ENCODE results near the gene DPH7.
A peak's percentile ranks its signal among the peaks of the same experiment; 100 is the strongest.

DPH7 gene

GRCh38 chr9:137588311-137588710 lies 9.6 kb upstream of the DPH7 start:
- Histone ChIP-seq H3K4me1 (ENCODE audit: control insufficient read depth, low read depth, low read length) (no peaks in the 10 kb centered on the region), H3K9ac (ENCODE audit: low read length) (no peak overlapping the region), H2BK5ac (ENCODE audit: low read length) (no peak overlapping the region), H3K79me1 (ENCODE audit: low read length) (peaks cover 17% of the 10 kb centered on the region), H3K18ac (ENCODE audit: low read length) (no peak overlapping the region), H3K27me3 (ENCODE audit: insufficient read depth, low read length, poor library complexity) (no peaks in the 10 kb centered on the region), H4K8ac (ENCODE audit: low read depth, low read length) (no peak overlapping the region), H2BK120ac (ENCODE audit: low read depth, low read length) (no peak overlapping the region), H3K79me2 (ENCODE audit: control insufficient read depth, insufficient read depth, low read length) (peaks cover 12% of the 10 kb centered on the region), H4K5ac (ENCODE audit: low read length) (no peak overlapping the region), H3K4me2 (ENCODE audit: low read length) (no peak overlapping the region), H3K4me3 (ENCODE audit: low read length) (no peak overlapping the region), H3K27ac (ENCODE audit: low read depth, low read length) (no peak overlapping the region), H2BK15ac (replicated peaks; ENCODE audit: low read depth) (no peak overlapping the region), H3K36me3 (ENCODE audit: control insufficient read depth, insufficient read depth, low read length) (peaks cover 15% of the 10 kb centered on the region), H3K4ac (ENCODE audit: low read depth, low read length) (no peak overlapping the region), H3K23ac (ENCODE audit: low read length) (no peak overlapping the region), H3K56ac (ENCODE audit: low read length) (no peak overlapping the region), H2AK5ac (ENCODE audit: low read length) (no peak overlapping the region)
- WGBS (ENCODE audit: extremely low coverage, insufficient coverage, low lambda C conversion rate) = no CpG with 5 or more reads among the region's 13 CpGs
- no peak for DNase-seq

- Histone ChIP-seq H3K4me1 (ENCODE audit: control insufficient read depth, low read depth, low read length) (no peaks in the 10 kb centered on the region), H2BK120ac (ENCODE audit: low read depth, low read length) (no peak overlapping the region), H2BK15ac (replicated peaks; ENCODE audit: low read depth) (no peak overlapping the region), H2BK5ac (ENCODE audit: low read length) (no peak overlapping the region), H3K4ac (ENCODE audit: low read depth, low read length) (no peak overlapping the region), H3K27ac (ENCODE audit: low read depth, low read length) (no peak overlapping the region), H3K79me2 (ENCODE audit: control insufficient read depth, insufficient read depth, low read length) (peaks cover 12% of the 10 kb centered on the region), H3K4me2 (ENCODE audit: low read length) (no peak overlapping the region), H3K36me3 (ENCODE audit: control insufficient read depth, insufficient read depth, low read length) (peaks cover 23% of the 10 kb centered on the region), H4K8ac (ENCODE audit: low read depth, low read length) (no peak overlapping the region), H3K4me3 (ENCODE audit: low read length) (no peak overlapping the region), H3K56ac (ENCODE audit: low read length) (no peak overlapping the region), H3K79me1 (ENCODE audit: low read length) (peaks cover 19% of the 10 kb centered on the region), H4K5ac (ENCODE audit: low read length) (no peak overlapping the region), H3K27me3 (ENCODE audit: insufficient read depth, low read length, poor library complexity) (no peaks in the 10 kb centered on the region), H2AK5ac (ENCODE audit: low read length) (no peak overlapping the region), H3K9ac (ENCODE audit: low read length) (no peak overlapping the region), H3K18ac (ENCODE audit: low read length) (no peak overlapping the region), H3K23ac (ENCODE audit: low read length) (no peak overlapping the region)
- no peak for DNase-seq
- no CpG with 5 or more reads among the region's 14 CpGs for WGBS (ENCODE audit: extremely low coverage, insufficient coverage, low lambda C conversion rate)
Measured at GRCh38 chr9:137586854-137587253, 8.1 kb upstream of the DPH7 start.

- no peak overlapping the region for H2AK5ac ChIP-seq (ENCODE audit: low read length)
- peaks cover 5% of the 10 kb centered on the region for H3K79me2 ChIP-seq (ENCODE audit: control insufficient read depth, insufficient read depth, low read length)
- no peak overlapping the region for H3K56ac ChIP-seq (ENCODE audit: low read length)
- no peaks in the 10 kb centered on the region for H3K27me3 ChIP-seq (ENCODE audit: insufficient read depth, low read length, poor library complexity)
- DNase-seq = no peak
- peaks cover 23% of the 10 kb centered on the region for H3K36me3 ChIP-seq (ENCODE audit: control insufficient read depth, insufficient read depth, low read length)
- no peak overlapping the region for H3K4me3 ChIP-seq (ENCODE audit: low read length)
- H3K27ac ChIP-seq (ENCODE audit: low read depth, low read length) = no peak overlapping the region
- H3K79me1 ChIP-seq (ENCODE audit: low read length) = peaks cover 12% of the 10 kb centered on the region
- no peak overlapping the region for H3K18ac ChIP-seq (ENCODE audit: low read length)
- no peak overlapping the region for H2BK15ac ChIP-seq (replicated peaks; ENCODE audit: low read depth)
- H2BK5ac ChIP-seq (ENCODE audit: low read length) = no peak overlapping the region
- no peak overlapping the region for H3K9ac ChIP-seq (ENCODE audit: low read length)
- H3K4me2 ChIP-seq (ENCODE audit: low read length) = no peak overlapping the region
- H2BK120ac ChIP-seq (ENCODE audit: low read depth, low read length) = no peak overlapping the region
- no peak overlapping the region for H4K8ac ChIP-seq (ENCODE audit: low read depth, low read length)
- H3K4me1 ChIP-seq (ENCODE audit: control insufficient read depth, low read depth, low read length) = no peaks in the 10 kb centered on the region
- no peak overlapping the region for H3K23ac ChIP-seq (ENCODE audit: low read length)
- no CpG with 5 or more reads among the region's 8 CpGs for WGBS (ENCODE audit: extremely low coverage, insufficient coverage, low lambda C conversion rate)
- H3K4ac ChIP-seq (ENCODE audit: low read depth, low read length) = no peak overlapping the region
- H4K5ac ChIP-seq (ENCODE audit: low read length) = no peak overlapping the region
Measured at GRCh38 chr9:137583957-137584356, 5.2 kb upstream of the DPH7 start.

- H3K27ac ChIP-seq (ENCODE audit: low read depth, low read length) = no peak overlapping the region
- no peak overlapping the region for H3K18ac ChIP-seq (ENCODE audit: low read length)
- WGBS (ENCODE audit: extremely low coverage, insufficient coverage, low lambda C conversion rate) = no CpG with 5 or more reads among the region's 14 CpGs
- H3K27me3 ChIP-seq (ENCODE audit: insufficient read depth, low read length, poor library complexity) = no peaks in the 10 kb centered on the region
- no peak overlapping the region for H3K9ac ChIP-seq (ENCODE audit: low read length)
- H3K79me1 ChIP-seq (ENCODE audit: low read length) = peaks cover 6% of the 10 kb centered on the region
- peaks cover under 1% of the 10 kb centered on the region for H3K79me2 ChIP-seq (ENCODE audit: control insufficient read depth, insufficient read depth, low read length)
- H2AK5ac ChIP-seq (ENCODE audit: low read length) = no peak overlapping the region
- no peaks in the 10 kb centered on the region for H3K4me1 ChIP-seq (ENCODE audit: control insufficient read depth, low read depth, low read length)
- H2BK120ac ChIP-seq (ENCODE audit: low read depth, low read length) = no peak overlapping the region
- no peak overlapping the region for H4K8ac ChIP-seq (ENCODE audit: low read depth, low read length)
- no peak overlapping the region for H3K23ac ChIP-seq (ENCODE audit: low read length)
- no peak overlapping the region for H4K5ac ChIP-seq (ENCODE audit: low read length)
- H3K4me2 ChIP-seq (ENCODE audit: low read length) = no peak overlapping the region
- no peak for DNase-seq
- no peak overlapping the region for H2BK5ac ChIP-seq (ENCODE audit: low read length)
- H2BK15ac ChIP-seq (replicated peaks; ENCODE audit: low read depth) = no peak overlapping the region
- H3K4me3 ChIP-seq (ENCODE audit: low read length) = no peak overlapping the region
- H3K36me3 ChIP-seq (ENCODE audit: control insufficient read depth, insufficient read depth, low read length) = peaks cover 20% of the 10 kb centered on the region
- no peak overlapping the region for H3K56ac ChIP-seq (ENCODE audit: low read length)
- H3K4ac ChIP-seq (ENCODE audit: low read depth, low read length) = no peak overlapping the region
Measured at GRCh38 chr9:137583347-137583746, 4.6 kb upstream of the DPH7 start.

- peak; percentile 37 for DNase-seq
- H3K36me3 ChIP-seq (ENCODE audit: control insufficient read depth, insufficient read depth, low read length) = peaks cover 16% of the 10 kb centered on the region
Measured at GRCh38 chr9:137582286-137582860, 3.6 kb upstream of the DPH7 start.

More at GRCh38 chr9:137582286-137582860, 3.6 kb upstream of the DPH7 start:
- no peak overlapping the region for H3K56ac ChIP-seq (ENCODE audit: low read length)
- no peak overlapping the region for H2AK5ac ChIP-seq (ENCODE audit: low read length)
- H3K9ac ChIP-seq (ENCODE audit: low read length) = no peak overlapping the region
- H2BK120ac ChIP-seq (ENCODE audit: low read depth, low read length) = no peak overlapping the region
- no peaks in the 10 kb centered on the region for H3K27me3 ChIP-seq (ENCODE audit: insufficient read depth, low read length, poor library complexity)
- H2BK5ac ChIP-seq (ENCODE audit: low read length) = no peak overlapping the region
- H3K18ac ChIP-seq (ENCODE audit: low read length) = no peak overlapping the region
- H3K79me1 ChIP-seq (ENCODE audit: low read length) = peaks cover 5% of the 10 kb centered on the region
- no peak overlapping the region for H2BK15ac ChIP-seq (replicated peaks; ENCODE audit: low read depth)
- peaks cover 2% of the 10 kb centered on the region for H3K4me1 ChIP-seq (ENCODE audit: control insufficient read depth, low read depth, low read length)
- no peak overlapping the region for H4K5ac ChIP-seq (ENCODE audit: low read length)
- WGBS (ENCODE audit: extremely low coverage, insufficient coverage, low lambda C conversion rate) = no CpG with 5 or more reads among the region's 20 CpGs
- no peak overlapping the region for H3K23ac ChIP-seq (ENCODE audit: low read length)
- H3K79me2 ChIP-seq (ENCODE audit: control insufficient read depth, insufficient read depth, low read length) = peaks cover 9% of the 10 kb centered on the region
- no peak overlapping the region for H3K4me3 ChIP-seq (ENCODE audit: low read length)
- no peak overlapping the region for H3K27ac ChIP-seq (ENCODE audit: low read depth, low read length)
- no peak overlapping the region for H3K4me2 ChIP-seq (ENCODE audit: low read length)
- no peak overlapping the region for H4K8ac ChIP-seq (ENCODE audit: low read depth, low read length)
- H3K4ac ChIP-seq (ENCODE audit: low read depth, low read length) = no peak overlapping the region

Measured in mesendoderm (in vitro differentiated cells).